GM12891 (cell line): Measurements from ENCODE around the gene PYROXD2.

ENCODE experiments used
- PAX5 ChIP-seq: IDR thresholded peaks from 2 replicates; pipeline ENCODE4 v1.6.1; 2011; ENCODE audit warnings: low read length, moderate library complexity, mild to moderate bottlenecking; ENCODE audit not compliant: insufficient read depth, severe bottlenecking
- POLR2A ChIP-seq: IDR thresholded peaks from 2 replicates; pipeline ENCODE4 v1.6.1; 2011; ENCODE audit warnings: low read depth, low read length, control low read depth

DNA sequence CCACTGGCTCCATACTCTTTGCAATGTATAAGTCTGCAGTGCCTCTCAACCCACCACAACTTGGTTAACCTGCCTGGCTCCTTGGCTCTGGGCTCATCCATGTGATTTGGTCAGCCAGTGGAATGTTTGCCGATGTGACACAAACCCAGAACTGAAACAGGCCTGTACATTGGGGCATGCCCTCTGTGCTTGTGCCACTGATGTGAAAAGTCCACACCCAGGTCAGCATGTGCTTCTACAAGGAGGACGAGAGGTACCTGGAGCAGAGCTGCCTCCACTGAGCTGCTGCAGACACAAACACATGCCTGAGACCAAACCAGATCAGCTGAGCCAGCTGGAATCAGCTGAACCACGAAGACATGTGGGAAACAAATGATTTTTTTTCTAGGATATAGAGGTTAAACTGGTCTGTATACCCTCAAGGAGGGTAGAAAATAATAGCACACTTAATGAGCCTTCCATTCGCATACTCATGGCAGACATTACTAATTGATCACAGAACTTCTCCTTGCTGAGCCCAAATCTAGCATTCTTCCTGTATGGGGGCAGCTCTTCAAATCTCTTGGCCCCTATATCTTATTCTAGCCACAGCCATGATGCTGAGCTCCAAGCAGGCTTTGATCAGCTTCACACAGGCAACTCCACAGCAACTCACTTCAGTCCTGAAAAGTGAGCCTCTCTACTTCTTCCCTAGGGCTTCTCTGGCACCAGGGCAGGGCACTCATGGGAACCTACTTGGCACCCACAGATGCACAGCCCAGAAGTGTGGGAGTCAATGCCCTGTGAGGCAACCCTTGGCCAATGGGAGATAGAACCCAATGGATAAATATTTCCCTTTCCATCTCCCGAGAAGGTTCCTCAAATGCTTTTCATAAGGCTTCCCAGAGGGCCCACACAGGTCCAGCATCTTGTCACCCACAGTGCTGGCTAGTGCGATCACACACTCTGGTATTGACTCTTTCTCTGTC is 18.6 kb downstream of the PYROXD2 start:
- TF ChIP-seq POLR2A (no peak), PAX5 (no peak)
